H1 (cell line): Measurements from ENCODE around the gene AFF2.

Source experiments
- CTBP2 ChIP-seq: IDR thresholded peaks from 2 replicates; pipeline ENCODE4 v1.7.0; 2011; ENCODE audit warnings: borderline replicate concordance, mild to moderate bottlenecking, moderate library complexity, mixed read lengths, low read length; ENCODE audit not compliant: insufficient read depth, insufficient read length
- EP300 ChIP-seq, 2 experiments: IDR thresholded peaks; 1 replicate in 1 of 2; 2 replicates in 1 of 2; pipeline ENCODE4 v1.6.1; 2011 to 2012; ENCODE audit warnings: low read depth in 2 of 2, low read length in 2 of 2, mild to moderate bottlenecking in 2 of 2, borderline replicate concordance in 1 of 2, inconsistent platforms in 1 of 2, moderate library complexity in 1 of 2
- HDAC2 ChIP-seq, 2 experiments: fragments of 300-600 bp in 1 of 2; sonication (generic) in 1 of 2; IDR thresholded peaks; 2 replicates each; pipeline ENCODE4 v1.6.1; 2011 to 2012; ENCODE audit warnings: low read depth in 2 of 2, low read length in 2 of 2, mild to moderate bottlenecking in 2 of 2, moderate library complexity in 2 of 2, borderline replicate concordance in 1 of 2, inconsistent platforms in 1 of 2
- NRF1 ChIP-seq: IDR thresholded peaks from 2 replicates; pipeline ENCODE4 v1.6.1; 2011; ENCODE audit warnings: mild to moderate bottlenecking, low read depth, low read length, improper control_type of control experiment
- RAD21 ChIP-seq, 2 experiments: IDR thresholded peaks in 1 of 2; conservative IDR thresholded peaks in 1 of 2; 2 replicates each; pipeline ENCODE4 v1.6.1; 2011; ENCODE audit warnings: low read depth in 2 of 2, low read length in 2 of 2, improper control_type of control experiment in 1 of 2, inconsistent platforms in 1 of 2, mild to moderate bottlenecking in 1 of 2, moderate library complexity in 1 of 2
- RXRA ChIP-seq: IDR thresholded peaks from 2 replicates; pipeline ENCODE4 v1.6.1; 2011; ENCODE audit warnings: low read depth, mild to moderate bottlenecking, low read length, moderate library complexity; ENCODE audit not compliant: insufficient read depth
- TAF7 ChIP-seq: optimal IDR thresholded peaks from 2 replicates; pipeline ENCODE3; 2011; ENCODE audit warnings: low read depth, mild to moderate bottlenecking, inconsistent platforms, low read length, moderate library complexity, borderline replicate concordance
- TCF12 ChIP-seq: IDR thresholded peaks from 2 replicates; pipeline ENCODE4 v1.6.1; 2011; ENCODE audit warnings: low read depth, mild to moderate bottlenecking, low read length
- ZNF274 ChIP-seq: IDR thresholded peaks from 2 replicates; pipeline ENCODE4 v1.7.0; 2012; ENCODE audit warnings: low read length, borderline replicate concordance; ENCODE audit errors: extremely low read depth
- TF ChIP-seq, protein P1 (sequence below), 3 experiments: IDR thresholded peaks; 1 replicate in 2 of 3; 2 replicates in 1 of 3; pipeline versions ENCODE4 v1.5.1 to v1.6.1; 2011; ENCODE audit warnings: low read length in 3 of 3, mild to moderate bottlenecking in 3 of 3, inconsistent platforms in 2 of 3, low read depth in 1 of 3, moderate library complexity in 1 of 3; ENCODE audit not compliant: insufficient read depth in 1 of 3; ENCODE audit errors: control extremely low read depth in 1 of 3
- TF ChIP-seq, protein P2 (sequence below): IDR thresholded peaks from 2 replicates; pipeline ENCODE4 v1.6.1; 2012; ENCODE audit warnings: inconsistent platforms

DNA sequence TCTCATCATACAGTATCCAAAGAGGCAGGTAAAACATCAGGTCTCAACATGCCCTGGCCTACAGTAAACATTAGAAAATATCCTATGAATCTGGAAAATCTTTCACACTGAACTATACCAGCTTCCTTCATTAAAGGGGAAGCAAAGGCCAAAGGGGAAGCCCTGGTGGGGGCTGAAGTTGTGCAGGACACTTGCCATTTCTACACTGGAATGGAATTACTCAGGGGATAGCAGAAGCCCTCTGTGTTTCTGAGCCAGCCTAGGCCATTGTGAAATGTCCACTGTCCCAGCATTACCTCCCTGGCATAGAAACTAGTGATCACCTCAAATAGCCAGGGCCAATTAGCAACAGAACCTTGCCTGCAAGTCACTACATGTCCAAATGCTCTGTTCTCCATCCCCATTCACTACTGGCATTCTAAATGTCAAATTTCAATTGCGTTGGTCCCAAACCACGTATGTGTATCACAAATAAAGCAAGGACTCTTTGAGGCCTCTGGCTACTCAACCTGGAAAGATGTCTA lies 429.9 kb downstream of the AFF2 start:
- TF ChIP-seq HDAC2 (IDR thresholded peaks at IDR 0.05; ENCODE audit: borderline replicate concordance in 1 of 2, low read depth in 2 of 2, low read length in 2 of 2) (no peak), TCF12 (no peak), RAD21 (IDR thresholded peaks at IDR 0.05 in 1 of 2, conservative IDR thresholded peaks at IDR 0.05 in 1 of 2; ENCODE audit: low read depth in 2 of 2, low read length in 2 of 2) (no peak), NRF1 (no peak), TAF7 (no peak), RXRA (no peak), CTBP2 (no peak), EP300 (IDR thresholded peaks at IDR 0.05; ENCODE audit: borderline replicate concordance in 1 of 2, low read depth in 2 of 2, low read length in 2 of 2) (no peak), ZNF274 (no peak)
- TF ChIP-seq, protein P1, sequence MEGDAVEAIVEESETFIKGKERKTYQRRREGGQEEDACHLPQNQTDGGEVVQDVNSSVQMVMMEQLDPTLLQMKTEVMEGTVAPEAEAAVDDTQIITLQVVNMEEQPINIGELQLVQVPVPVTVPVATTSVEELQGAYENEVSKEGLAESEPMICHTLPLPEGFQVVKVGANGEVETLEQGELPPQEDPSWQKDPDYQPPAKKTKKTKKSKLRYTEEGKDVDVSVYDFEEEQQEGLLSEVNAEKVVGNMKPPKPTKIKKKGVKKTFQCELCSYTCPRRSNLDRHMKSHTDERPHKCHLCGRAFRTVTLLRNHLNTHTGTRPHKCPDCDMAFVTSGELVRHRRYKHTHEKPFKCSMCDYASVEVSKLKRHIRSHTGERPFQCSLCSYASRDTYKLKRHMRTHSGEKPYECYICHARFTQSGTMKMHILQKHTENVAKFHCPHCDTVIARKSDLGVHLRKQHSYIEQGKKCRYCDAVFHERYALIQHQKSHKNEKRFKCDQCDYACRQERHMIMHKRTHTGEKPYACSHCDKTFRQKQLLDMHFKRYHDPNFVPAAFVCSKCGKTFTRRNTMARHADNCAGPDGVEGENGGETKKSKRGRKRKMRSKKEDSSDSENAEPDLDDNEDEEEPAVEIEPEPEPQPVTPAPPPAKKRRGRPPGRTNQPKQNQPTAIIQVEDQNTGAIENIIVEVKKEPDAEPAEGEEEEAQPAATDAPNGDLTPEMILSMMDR (IDR thresholded peaks at IDR 0.05; ENCODE audit: control extremely low read depth in 1 of 3, insufficient read depth in 1 of 3, low read depth in 1 of 3, low read length in 3 of 3), result no peak
- TF ChIP-seq, protein P2, sequence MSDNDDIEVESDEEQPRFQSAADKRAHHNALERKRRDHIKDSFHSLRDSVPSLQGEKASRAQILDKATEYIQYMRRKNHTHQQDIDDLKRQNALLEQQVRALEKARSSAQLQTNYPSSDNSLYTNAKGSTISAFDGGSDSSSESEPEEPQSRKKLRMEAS, result no peak
